ENCODE results near the gene IRGQ. TPM values are rescaled to one million over a fixed set of nuclear protein-coding genes. Genes with fewer than 3 reads are reported as not detected.
A peak's percentile ranks its signal among the peaks of the same experiment; 100 is the strongest.

Gene IRGQ
- total and polyA plus RNA-seq, 7 donors: 5.5 to 26.9 (median 21.5) TPM

GRCh38 chr19:43622956-43623355 lies 27.0 kb upstream of the IRGQ start:
- TF ChIP-seq CTCF (IDR thresholded peaks at IDR 0.05): no peak
- ATAC-seq: no peak
- intact Hi-C loops (cut with DNase I): no loop called here
- H3K4me1 ChIP-seq: peaks cover 3% of the 10 kb centered on the region
- H3K9me3 ChIP-seq: no peaks in the 10 kb centered on the region
- WGBS, 3 donors: 68 to 73% (median 70%) methylated on average over 1 of the region's 1 CpG
- no peaks in the 10 kb centered on the region for H3K36me3 ChIP-seq (ENCODE audit: insufficient read depth in 1 of 2, low read depth in 1 of 2)
- H3K4me3 ChIP-seq: no peak overlapping the region
- H3K27ac ChIP-seq: no peak overlapping the region
- no peak for DNase-seq
- no peaks in the 10 kb centered on the region for H3K27me3 ChIP-seq (ENCODE audit: insufficient read depth in 3 of 3, low read length in 2 of 3)

GRCh38 chr19:43622070-43622469 lies 26.1 kb upstream of the IRGQ start:
- TF ChIP-seq CTCF (IDR thresholded peaks at IDR 0.05): no peak
- Histone ChIP-seq H3K9me3 (no peaks in the 10 kb centered on the region), H3K4me1 (peaks cover 3% of the 10 kb centered on the region), H3K27ac (no peak overlapping the region), H3K36me3 (ENCODE audit: insufficient read depth in 1 of 2, low read depth in 1 of 2) (no peaks in the 10 kb centered on the region), H3K4me3 (no peak overlapping the region), H3K27me3 (ENCODE audit: insufficient read depth in 3 of 3, low read length in 2 of 3) (no peaks in the 10 kb centered on the region)
- WGBS, 3 donors: 49 to 84% (median 59%) methylated on average over 4 of the region's 4 CpGs
- ATAC-seq (no peak), DNase-seq (no peak)
- intact Hi-C loops (cut with DNase I): no loop called here

- ATAC-seq (peak in 1 of 4 donors; percentile 6), DNase-seq (no peak)
- intact Hi-C loops (cut with DNase I): no loop called here
Observed at GRCh38 chr19:43620061-43621001, 24.4 kb upstream of the IRGQ start.

GRCh38 chr19:43619262-43620060 lies 23.5 kb upstream of the IRGQ start, which contains the start of gene ZNF428:
TSS of gene ZNF428 (minus strand) at chr19:43619629. CDS start at chr19:43614304, 5,325 bp downstream.
- 0 to 1% (median 1%) methylated on average over 50 to 81 of the region's 81 CpGs for WGBS, 3 donors
- no peaks in the 10 kb centered on the region for H3K4me1 ChIP-seq
- TF ChIP-seq CTCF (IDR thresholded peaks at IDR 0.05): no peak
- no peaks in the 10 kb centered on the region for H3K36me3 ChIP-seq (ENCODE audit: insufficient read depth in 1 of 2, low read depth in 1 of 2)
- peak; percentile 89 to 94 for DNase-seq
- H3K27me3 ChIP-seq (ENCODE audit: insufficient read depth in 3 of 3, low read length in 2 of 3): no peaks in the 10 kb centered on the region
- peak within 1 kb of the TSS; percentile 95 for H3K27ac ChIP-seq
- intact Hi-C loops (cut with DNase I): no loop called here
- peak within 1 kb of the TSS; percentile 76 for H3K4me3 ChIP-seq
- H3K9me3 ChIP-seq: no peaks in the 10 kb centered on the region
- peak; percentile 93 to 96 (median 94) for ATAC-seq

More at GRCh38 chr19:43620061-43621001, 24.4 kb upstream of the IRGQ start:
- Histone ChIP-seq H3K4me3 (peak overlapping the region; percentile 76), H3K9me3 (no peaks in the 10 kb centered on the region), H3K27me3 (ENCODE audit: insufficient read depth in 3 of 3, low read length in 2 of 3) (no peaks in the 10 kb centered on the region), H3K4me1 (peaks cover 3% of the 10 kb centered on the region), H3K27ac (peak overlapping the region; percentile 95), H3K36me3 (ENCODE audit: insufficient read depth in 1 of 2, low read depth in 1 of 2) (no peaks in the 10 kb centered on the region)
- no peak for TF ChIP-seq CTCF (IDR thresholded peaks at IDR 0.05)
- WGBS, 3 donors: 37 to 41% (median 38%) methylated on average over 23 of the region's 23 CpGs

Measured in psoas muscle (tissue), 8 donors.